DMS53 (cell line): ENCODE results near the gene ISCU.

ENCODE experiments used
- DNase-seq: peaks from one replicate; lab custom pipeline; 2025; lab: John Stamatoyannopoulos, UW

The ISCU gene

DNA sequence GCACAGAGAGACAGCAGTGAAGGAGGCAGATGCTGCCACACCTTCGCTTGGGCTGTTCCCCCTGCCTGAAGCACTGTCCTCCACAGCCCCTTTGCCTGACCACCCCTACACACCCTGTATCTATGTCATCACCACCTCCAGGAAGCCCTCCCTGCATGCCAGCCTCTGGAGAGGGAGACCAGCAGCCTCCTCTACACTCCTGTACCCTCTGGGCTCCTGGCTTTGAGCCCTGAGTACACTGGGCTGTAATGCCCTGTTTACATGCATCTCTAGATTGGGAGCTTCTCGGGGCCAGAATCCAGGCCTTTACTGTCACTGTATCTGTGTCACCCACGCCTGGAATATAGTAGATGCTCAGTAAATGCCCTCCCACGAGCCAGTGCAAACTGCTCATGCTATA, 41.3 kb downstream of the ISCU start:
- no peak for DNase-seq

GRCh38 chr12:108604208-108604941, 42.0 kb downstream of the ISCU start:
- DNase-seq = peak; percentile 42

- peak; percentile 34 for DNase-seq
Observed at GRCh38 chr12:108605000-108605689, 42.7 kb downstream of the ISCU start.

- DNase-seq = no peak
Observed at GRCh38 chr12:108605690-108606406, 43.5 kb downstream of the ISCU start.

GRCh38 chr12:108606492-108606891, 44.1 kb downstream of the ISCU start:
- no peak for DNase-seq

DNA sequence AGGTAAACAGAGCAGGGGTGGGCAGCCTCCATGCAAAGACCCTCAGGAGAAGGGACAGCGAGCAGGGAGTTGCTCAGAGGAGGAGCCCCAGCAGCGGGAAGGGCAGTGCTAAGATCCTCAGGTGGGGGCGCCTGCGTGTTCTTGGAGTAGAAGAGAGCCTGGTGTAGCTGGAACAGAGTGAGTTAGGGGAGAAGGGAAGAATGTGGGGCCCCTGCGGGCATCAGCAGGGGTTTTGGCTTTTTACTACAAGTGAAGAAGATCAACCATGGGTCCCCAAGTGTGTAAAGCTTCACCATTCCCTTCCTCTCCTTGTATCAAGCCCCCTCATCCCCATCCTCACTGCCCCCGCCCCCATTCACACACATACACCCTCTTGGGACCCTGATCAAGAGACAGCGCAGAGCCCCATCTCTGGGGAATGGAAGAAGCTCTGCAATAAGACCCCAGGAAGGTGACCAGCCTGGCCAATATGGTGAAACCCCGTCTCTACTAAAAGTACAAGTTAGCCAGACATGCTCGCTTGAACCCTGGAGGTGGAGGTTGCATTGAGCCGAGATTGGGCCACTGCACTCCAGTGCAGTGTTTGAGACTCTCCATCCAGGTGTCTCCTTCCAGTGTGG, 45.7 kb downstream of the ISCU start:
- no peak for DNase-seq

GRCh38 chr12:108608616-108609015, 46.2 kb downstream of the ISCU start:
- no peak for DNase-seq

DNA sequence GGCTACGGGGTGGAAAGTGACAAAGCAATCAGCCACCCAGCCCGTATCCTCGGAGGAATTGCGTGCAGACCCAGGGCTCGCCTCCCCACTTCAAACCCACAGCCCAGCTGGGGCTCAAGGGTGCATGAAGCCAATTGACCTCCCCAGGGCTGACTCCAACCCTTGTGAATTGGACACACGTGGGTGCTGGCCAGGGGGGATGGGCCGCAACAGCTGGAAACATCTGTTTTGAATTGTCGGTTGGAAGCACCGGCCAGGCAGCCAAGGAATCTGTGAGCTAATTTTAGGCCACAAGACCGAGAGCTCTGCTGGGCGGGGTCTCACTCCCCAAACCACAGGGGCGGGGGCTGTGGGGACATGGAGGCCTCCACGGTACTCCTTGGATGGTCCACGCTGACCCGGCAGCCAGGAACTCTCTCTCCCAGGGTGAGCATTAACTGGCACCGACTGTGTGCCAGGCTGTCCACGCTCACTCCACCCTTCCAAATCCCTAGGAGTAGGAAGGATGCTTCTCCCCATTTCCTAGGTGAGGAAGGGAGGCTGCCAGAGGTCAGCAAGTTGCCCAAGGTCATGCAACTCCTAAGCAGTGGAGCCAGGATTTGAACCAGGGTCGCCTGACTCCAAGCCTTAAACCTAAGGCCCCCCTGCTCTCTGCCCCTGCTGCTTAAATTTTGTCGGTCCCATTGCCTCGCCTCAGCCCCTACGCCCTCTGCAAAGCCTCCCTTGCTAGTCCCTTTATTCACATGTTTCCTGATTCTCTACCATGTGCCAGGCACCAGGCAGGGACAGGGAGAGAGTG, 47.3 kb downstream of the ISCU start:
- DNase-seq = no peak

- no peak for DNase-seq
Observed at GRCh38 chr12:108610336-108610815, 48.0 kb downstream of the ISCU start.

- no peak for DNase-seq
Observed at GRCh38 chr12:108610856-108611605, 48.6 kb downstream of the ISCU start.

DNA sequence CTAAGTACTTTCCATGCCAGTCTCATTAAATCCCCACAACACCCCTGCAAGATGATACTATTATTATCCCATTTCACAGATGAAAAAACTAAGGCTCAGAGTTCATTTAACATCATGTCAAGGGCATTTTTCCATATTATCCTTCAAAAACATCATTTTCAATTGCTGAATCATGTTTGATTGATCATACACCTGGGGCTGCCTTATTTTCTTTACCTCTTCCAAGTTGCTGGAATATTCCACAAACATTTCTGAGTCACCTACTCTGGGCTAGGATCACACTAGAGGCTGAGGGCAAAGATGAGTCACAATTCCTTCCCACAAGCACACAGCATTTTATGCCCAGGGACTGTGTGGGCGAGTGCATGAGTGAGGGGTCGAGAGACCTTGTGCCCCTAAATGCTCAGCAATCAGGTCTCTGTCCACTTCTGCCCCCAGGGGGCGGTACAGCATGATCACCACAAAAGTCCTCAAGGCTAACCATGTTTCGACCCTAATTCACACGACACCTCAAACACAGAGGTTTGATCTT, 49.6 kb downstream of the ISCU start:
- DNase-seq = peak; percentile 47

GRCh38 chr12:108612788-108613282, 50.4 kb downstream of the ISCU start:
- peak; percentile 49 for DNase-seq

- no peak for DNase-seq
Observed at GRCh38 chr12:108613548-108613947, 51.2 kb downstream of the ISCU start.

- no peak for DNase-seq
Observed at GRCh38 chr12:108614041-108614440, 51.6 kb downstream of the ISCU start.

- DNase-seq = no peak
Observed at GRCh38 chr12:108614639-108615038, 52.2 kb downstream of the ISCU start.

GRCh38 chr12:108615918-108616317, 53.5 kb downstream of the ISCU start:
- no peak for DNase-seq

DNA sequence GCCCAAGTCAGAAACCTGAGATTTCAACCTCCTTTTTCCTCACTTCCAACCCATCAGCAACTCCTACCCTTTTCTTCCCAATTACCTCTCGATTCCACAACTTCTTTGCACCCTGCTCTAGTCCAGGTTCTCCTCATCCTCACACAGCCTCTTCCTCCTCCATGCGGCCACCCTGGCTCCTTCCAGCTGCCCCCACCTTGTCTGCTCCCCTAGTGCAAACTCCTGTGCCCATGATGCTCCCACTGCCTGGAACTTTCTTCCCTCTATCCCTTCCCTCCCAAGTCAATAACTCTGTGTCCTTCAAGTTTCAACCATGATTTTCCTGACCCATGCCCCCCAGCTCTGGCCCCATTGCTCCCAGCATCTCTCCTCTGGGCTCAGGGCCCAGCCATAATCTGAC, 54.0 kb downstream of the ISCU start:
- no peak for DNase-seq

DNA sequence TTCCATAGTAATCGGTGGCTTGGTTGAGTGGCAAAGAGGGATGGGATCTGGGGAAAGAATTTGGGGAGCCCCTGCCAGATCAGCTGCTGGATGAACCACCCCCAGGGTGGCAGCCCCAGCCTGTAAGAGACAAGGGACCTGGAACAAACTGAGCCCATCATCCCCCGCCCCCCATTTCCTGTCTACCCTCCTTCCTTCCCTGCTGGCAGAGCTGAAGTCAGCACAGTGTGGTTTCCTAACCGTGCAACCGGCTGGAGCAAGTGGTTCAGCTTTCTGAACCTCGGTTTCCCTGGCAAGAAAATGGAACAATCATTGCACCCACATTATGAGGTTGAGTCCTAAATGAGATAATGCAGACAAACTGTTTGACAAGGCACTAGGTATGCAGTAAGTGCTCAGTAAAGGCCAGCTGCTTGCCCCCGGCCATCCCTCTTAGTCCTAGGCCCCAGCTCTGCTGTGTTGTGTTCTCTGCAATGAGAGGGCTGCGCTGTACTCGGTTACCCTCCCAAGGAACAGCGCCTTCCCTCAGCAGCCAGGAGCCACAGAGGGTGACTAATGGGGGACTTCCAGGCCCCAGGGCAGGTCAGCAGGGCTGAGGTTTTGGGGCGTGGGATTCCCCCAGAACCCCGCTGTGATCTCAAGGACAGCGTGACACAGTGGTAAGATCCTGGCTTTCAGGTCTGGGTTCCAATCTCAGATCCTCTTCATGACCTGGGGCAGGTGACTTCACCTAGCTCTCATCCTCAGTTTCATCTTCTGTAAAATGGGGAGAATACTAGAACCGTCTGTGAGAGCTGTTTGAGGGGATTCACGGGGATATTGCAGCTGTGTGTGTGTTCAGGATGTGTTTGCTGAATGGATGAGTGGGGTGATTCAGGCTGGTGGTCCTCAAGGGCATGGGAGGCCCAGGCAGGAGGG, 54.8 kb downstream of the ISCU start:
- DNase-seq = no peak
